Neural progenitor cell (in vitro differentiated cells): ENCODE results near the gene TDRD10.

Source experiments
- EZH2 ChIP-seq: fragments of 200-600 bp; sonication (generic); IDR thresholded peaks from 2 replicates; pipeline ENCODE4 v1.6.1; 2017; ENCODE audit warnings: antibody characterized with exemption, mild to moderate bottlenecking, moderate library complexity
- TF ChIP-seq, protein P1 (sequence below): fragments of 200-600 bp; sonication (generic); IDR thresholded peaks from 2 replicates; pipeline ENCODE4 v1.5.1; 2017; ENCODE audit warnings: antibody characterized with exemption, mild to moderate bottlenecking

DNA sequence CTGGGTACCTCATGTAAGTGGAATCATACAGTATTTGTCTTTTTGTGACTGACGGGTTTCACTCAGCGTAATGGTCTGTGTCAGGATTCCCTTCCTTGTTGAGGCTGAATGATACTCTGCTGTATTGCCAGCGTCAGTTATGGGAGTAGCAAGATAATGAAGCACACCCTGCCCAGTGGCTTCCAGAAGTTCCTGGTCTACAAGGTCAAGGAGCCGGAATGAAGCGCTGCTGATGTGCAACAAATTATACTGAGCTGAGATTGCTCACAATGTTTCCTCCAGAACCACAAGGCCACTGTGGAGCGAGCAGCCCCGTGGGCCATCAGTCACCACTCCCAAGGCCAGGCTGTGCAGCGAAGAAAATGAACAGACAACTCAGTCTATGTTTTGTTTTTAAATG lies 24.0 kb upstream of the TDRD10 start:
- TF ChIP-seq, protein P1, sequence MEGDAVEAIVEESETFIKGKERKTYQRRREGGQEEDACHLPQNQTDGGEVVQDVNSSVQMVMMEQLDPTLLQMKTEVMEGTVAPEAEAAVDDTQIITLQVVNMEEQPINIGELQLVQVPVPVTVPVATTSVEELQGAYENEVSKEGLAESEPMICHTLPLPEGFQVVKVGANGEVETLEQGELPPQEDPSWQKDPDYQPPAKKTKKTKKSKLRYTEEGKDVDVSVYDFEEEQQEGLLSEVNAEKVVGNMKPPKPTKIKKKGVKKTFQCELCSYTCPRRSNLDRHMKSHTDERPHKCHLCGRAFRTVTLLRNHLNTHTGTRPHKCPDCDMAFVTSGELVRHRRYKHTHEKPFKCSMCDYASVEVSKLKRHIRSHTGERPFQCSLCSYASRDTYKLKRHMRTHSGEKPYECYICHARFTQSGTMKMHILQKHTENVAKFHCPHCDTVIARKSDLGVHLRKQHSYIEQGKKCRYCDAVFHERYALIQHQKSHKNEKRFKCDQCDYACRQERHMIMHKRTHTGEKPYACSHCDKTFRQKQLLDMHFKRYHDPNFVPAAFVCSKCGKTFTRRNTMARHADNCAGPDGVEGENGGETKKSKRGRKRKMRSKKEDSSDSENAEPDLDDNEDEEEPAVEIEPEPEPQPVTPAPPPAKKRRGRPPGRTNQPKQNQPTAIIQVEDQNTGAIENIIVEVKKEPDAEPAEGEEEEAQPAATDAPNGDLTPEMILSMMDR, result no peak
- no peak for TF ChIP-seq EZH2
